ENCODE data around the gene MYDGF. TPM values are rescaled to one million over a fixed set of nuclear protein-coding genes. Genes with fewer than 3 reads are reported as not detected.

Gene MYDGF
- total RNA-seq = 271 and 327 TPM in 2 replicates

DNA sequence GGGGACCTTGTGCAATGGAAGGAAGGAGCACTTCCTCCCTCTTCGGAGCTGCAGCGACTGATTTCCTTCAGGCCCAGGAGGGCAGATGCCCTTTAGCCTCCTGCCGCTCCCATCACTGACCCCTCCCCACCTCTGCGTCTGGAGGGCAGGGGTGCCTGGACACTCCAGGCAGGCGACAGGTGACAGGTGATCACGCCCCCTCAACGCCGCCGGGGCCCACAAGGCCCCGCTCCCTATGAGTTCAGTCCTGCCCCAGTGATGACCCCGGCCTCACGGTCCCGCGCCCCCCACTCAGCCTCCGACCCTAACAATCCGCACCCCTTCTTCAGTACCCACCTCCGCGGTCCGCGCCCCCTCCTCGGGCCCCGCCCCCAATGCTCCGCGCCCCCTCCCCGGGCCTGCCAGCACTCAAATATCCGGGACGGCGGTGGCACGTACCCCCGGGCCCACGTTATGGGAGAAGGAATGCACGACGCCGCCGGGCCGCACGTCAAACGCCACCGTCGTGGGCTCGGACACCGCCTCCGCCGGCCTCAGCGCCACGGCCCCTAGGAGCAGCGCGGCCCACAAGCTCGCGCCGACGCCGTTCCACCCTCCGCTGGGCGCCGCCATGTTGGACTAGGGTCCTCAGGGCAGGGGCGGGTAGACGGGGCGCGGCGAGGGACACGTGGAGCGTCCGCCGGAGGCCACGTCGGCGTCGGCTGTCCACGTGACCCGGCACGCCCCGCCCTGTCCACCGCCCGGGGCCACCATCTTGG is at the start of gene MYDGF:
Gene MYDGF (minus strand): TSS at position 620 of the 758 bp plus-strand sequence. CDS start 8 bp downstream, at position 612.

GRCh38 chr19:4638828-4639530 is 31.2 kb downstream of the MYDGF start, which contains the start of gene TNFAIP8L1:
TSS of gene TNFAIP8L1 (plus strand) at chr19:4639516. CDS start at chr19:4651870, 12,354 bp downstream.

Other genes starting within 250 kb of the MYDGF start
- 88.3 and 94.6 TPM in 2 replicates for gene UBXN6, start 212.5 kb downstream of the MYDGF start, total RNA-seq
- 34.7 and 38.0 TPM in 2 replicates for gene HDGFL2, start 198.0 kb downstream of the MYDGF start, total RNA-seq
- 0.26 and 2.9 TPM in 2 replicates for gene PLIN4, start 151.9 kb downstream of the MYDGF start, total RNA-seq
- gene PLIN5, start 135.1 kb downstream of the MYDGF start, total RNA-seq = not detected in 2 replicates
- gene LRG1, start 130.3 kb downstream of the MYDGF start, total RNA-seq = not detected in 2 replicates
- 0.20 TPM in 2 replicates for gene SEMA6B, start 110.7 kb downstream of the MYDGF start, total RNA-seq
- gene TNFAIP8L1, start 30.8 kb downstream of the MYDGF start, total RNA-seq = 2.0 and 2.1 TPM in 2 replicates
- gene DPP9, start 53.5 kb upstream of the MYDGF start, total RNA-seq = 28.5 and 51.1 TPM in 2 replicates
- 10.4 and 12.4 TPM in 2 replicates for gene FEM1A, start 121.4 kb upstream of the MYDGF start, total RNA-seq
- gene TICAM1, start 161.4 kb upstream of the MYDGF start, total RNA-seq = 5.5 and 8.6 TPM in 2 replicates
- 166 and 313 TPM in 2 replicates for gene PLIN3, start 197.3 kb upstream of the MYDGF start, total RNA-seq
- not detected in 2 replicates for gene ARRDC5, start 232.6 kb upstream of the MYDGF start, total RNA-seq
- gene UHRF1, start 239.2 kb upstream of the MYDGF start, total RNA-seq = 13.4 and 23.0 TPM in 2 replicates

Measured in smooth muscle cell of the pulmonary artery (primary cell).